Astrocyte of the spinal cord (primary cell): Measurements from ENCODE around the gene ZBED1.
A peak's percentile ranks its signal among the peaks of the same experiment; 100 is the strongest.

ENCODE experiments used
- DNase-seq: peaks from one replicate; pipeline ENCODE4 v3.0.0; 2011; ENCODE audit warnings: low read depth, low spot score
- H3K4me3 ChIP-seq: 2 replicates; pipeline ENCODE4 v1.5.1; 2011; ENCODE audit warnings: low read depth, mild to moderate bottlenecking, low read length, moderate library complexity
- CTCF ChIP-seq: IDR thresholded peaks from 2 replicates; pipeline ENCODE4 v1.5.1; 2012; ENCODE audit warnings: low read depth, mild to moderate bottlenecking, low read length, inconsistent platforms
- in situ Hi-C: cut with HindIII; loops from 2 replicates; pipeline ENCODE4 v1.10.0; 2017; ENCODE audit warnings: low sequenced_read_pairs

The ZBED1 gene

GRCh38 chrX:2503591-2504500 lies 3.1 kb upstream of the ZBED1 start:
- H3K4me3 ChIP-seq: no peak overlapping the region
- DNase-seq: no peak
- in situ Hi-C loops: no loop called here
- no peak for TF ChIP-seq CTCF

- TF ChIP-seq CTCF: no peak
- no peak overlapping the region for H3K4me3 ChIP-seq
- DNase-seq: no peak
- in situ Hi-C loops: no loop called here
Observed at GRCh38 chrX:2502668-2503519, 2.1 kb upstream of the ZBED1 start.

- DNase-seq: no peak
- TF ChIP-seq CTCF: no peak
- H3K4me3 ChIP-seq: no peak overlapping the region
- in situ Hi-C loops: no loop called here
Observed at GRCh38 chrX:2502120-2502667, 1.4 kb upstream of the ZBED1 start.

- no peak overlapping the region for H3K4me3 ChIP-seq
- DNase-seq: no peak
- in situ Hi-C loops: no loop called here
- TF ChIP-seq CTCF: no peak
Observed at GRCh38 chrX:2501559-2502102, 855 bp upstream of the ZBED1 start.

- peak; percentile 54 for DNase-seq
- in situ Hi-C loops: no loop called here
- peak overlapping the region; percentile 68 for H3K4me3 ChIP-seq
- TF ChIP-seq CTCF: peak; percentile 17
Observed at GRCh38 chrX:2500091-2500802, 529 bp downstream of the ZBED1 start.

- H3K4me3 ChIP-seq: peak overlapping the region; percentile 68
- in situ Hi-C loops: no loop called here
- no peak for DNase-seq
- no peak for TF ChIP-seq CTCF
Observed at GRCh38 chrX:2499507-2499906, 1.3 kb downstream of the ZBED1 start.
